HCT116 (cell line): ENCODE results near the gene FKBP4. TPM values are rescaled to one million over a fixed set of nuclear protein-coding genes. Genes with fewer than 3 reads are reported as not detected.

ENCODE experiments used
- ATAC-seq: fragments of 200-7000 bp; cut with Tn5 transposase; 2 replicates; pipeline ENCODE4 v1.9.1; 2020; ENCODE audit warnings: mild to moderate bottlenecking, moderate library complexity
- BruUV-seq: library from RNA; stranded (reverse); fragments of 400-500 nt; replicated peaks from 2 replicates; lab custom pipeline; 2021; lab: Mats Ljungman, UMichigan
- CTCF ChIA-PET: fragments of 300-600 bp; sonication (Branson Sonifier 250); formaldehyde crosslinking; loops from one replicate; lab custom pipeline; 2021; ENCODE audit warnings: antibody characterized with exemption; lab: Charles Lee
- POLR2A ChIA-PET: fragments of 300-600, 350-600 bp; sonication (Branson Sonifier 250); formaldehyde crosslinking; loops from one replicate; lab custom pipeline; 2021; ENCODE audit warnings: antibody characterized with exemption; lab: Charles Lee
- RAD21 ChIA-PET, 2 experiments: fragments of 300-600 bp; sonication (Branson Sonifier 250); formaldehyde crosslinking; loops; one replicate each; lab custom pipeline; 2023; ENCODE audit warnings: low total read pairs in 2 of 2; ENCODE audit not compliant: uncharacterized antibody in 2 of 2, unreplicated experiment in 2 of 2, low non-redundant PET in 1 of 2; lab: Charles Lee
- DNase-seq: peaks from one replicate; pipeline ENCODE4 v3.0.0-alpha.2; 2010; ENCODE audit warnings: low read depth, low spot score
- H2AFZ ChIP-seq: fragments of 200-600 bp; shearing (Covaris generic), sonication (generic); 2 replicates; pipeline ENCODE4 v1.6.1; 2017; ENCODE audit warnings: low read depth, mixed run types, mixed read lengths, antibody characterized with exemption, low read length; ENCODE audit not compliant: poor library complexity, severe bottlenecking
- H3K27ac ChIP-seq: 2 replicates; pipeline ENCODE4 v1.5.1; 2012; ENCODE audit warnings: low read depth, low read length
- H3K27me3 ChIP-seq: fragments of 200-600 bp; sonication (generic); 2 replicates; pipeline ENCODE4 v1.6.1; 2016; ENCODE audit warnings: mixed run types, low read length, mixed read lengths; ENCODE audit not compliant: insufficient read depth
- H3K36me3 ChIP-seq, 2 experiments: fragments of 200-500 bp in 1 of 2; fragments of 200-600 bp in 1 of 2; sonication (Bioruptor generic) in 1 of 2; sonication (generic) in 1 of 2; 2 replicates each; pipeline versions ENCODE4 v1.5.1 to v1.6.1; 2014 to 2016; ENCODE audit warnings: low read length in 2 of 2, inconsistent platforms in 1 of 2, mixed read lengths in 1 of 2, mixed run types in 1 of 2; ENCODE audit not compliant: insufficient read depth in 2 of 2, control insufficient read depth in 1 of 2
- H3K4me1 ChIP-seq, 2 experiments: fragments of 200-600 bp in 1 of 2; sonication (generic) in 1 of 2; 2 replicates each; pipeline versions ENCODE4 v1.5.1 to v1.6.1; 2012 to 2017; ENCODE audit warnings: low read length in 2 of 2, inconsistent platforms in 1 of 2, mild to moderate bottlenecking in 1 of 2, mixed read lengths in 1 of 2, mixed run types in 1 of 2, moderate library complexity in 1 of 2; ENCODE audit not compliant: insufficient read depth in 2 of 2, control insufficient read depth in 1 of 2
- H3K4me2 ChIP-seq: fragments of 200-600 bp; sonication (generic); 2 replicates; pipeline ENCODE4 v1.6.1; 2017; ENCODE audit warnings: mixed run types, low read length, mixed read lengths
- H3K4me3 ChIP-seq, 2 experiments: fragments of 200-600 bp in 1 of 2; sonication (generic) in 1 of 2; replicated peaks in 1 of 2; 2 replicates each; pipeline ENCODE4 v1.5.1; 2011 to 2016; ENCODE audit warnings: low read length in 2 of 2, control low read depth in 1 of 2, low read depth in 1 of 2, mild to moderate bottlenecking in 1 of 2, mixed read lengths in 1 of 2, mixed run types in 1 of 2
- H3K79me2 ChIP-seq: fragments of 200-600 bp; sonication (generic); 2 replicates; pipeline ENCODE4 v1.6.1; 2017; ENCODE audit warnings: mild to moderate bottlenecking, mixed run types, low read length, moderate library complexity, mixed read lengths; ENCODE audit not compliant: insufficient read depth
- H3K9ac ChIP-seq: fragments of 200-600 bp; sonication (generic); 2 replicates; pipeline ENCODE4 v1.6.1; 2016; ENCODE audit warnings: low read length, mixed read lengths
- H3K9me2 ChIP-seq: fragments of 200-600 bp; sonication (generic), shearing (Covaris generic); 2 replicates; pipeline ENCODE4 v1.6.1; 2017; ENCODE audit warnings: mixed run types, mild to moderate bottlenecking, moderate library complexity; ENCODE audit not compliant: insufficient read depth
- H3K9me3 ChIP-seq, 2 experiments: fragments of 200-500 bp in 1 of 2; fragments of 200-600 bp in 1 of 2; sonication (Bioruptor generic) in 1 of 2; sonication (generic) in 1 of 2; 2 replicates each; pipeline ENCODE4 v1.6.1; 2014 to 2017; ENCODE audit warnings: low read length in 2 of 2, mixed read lengths in 2 of 2, inconsistent platforms in 1 of 2, low read depth in 1 of 2, mild to moderate bottlenecking in 1 of 2, mixed run types in 1 of 2, moderate library complexity in 1 of 2; ENCODE audit not compliant: control insufficient read depth in 1 of 2, insufficient read depth in 1 of 2
- H4K20me1 ChIP-seq: fragments of 200-600 bp; sonication (generic), shearing (Covaris generic); 2 replicates; pipeline ENCODE4 v1.6.1; 2017; ENCODE audit warnings: mixed run types, mild to moderate bottlenecking, moderate library complexity; ENCODE audit not compliant: insufficient read depth
- ATF3 ChIP-seq: IDR thresholded peaks from 2 replicates; pipeline ENCODE4 v1.6.1; 2012
- CTCF ChIP-seq, 3 experiments: fragments of 200-600 bp in 1 of 3; sonication (generic) in 1 of 3; IDR thresholded peaks in 2 of 3; conservative IDR thresholded peaks in 1 of 3; 2 replicates each; pipeline ENCODE4 v1.5.1; 2012 to 2017; ENCODE audit warnings: low read depth in 2 of 3, low read length in 2 of 3, antibody characterized with exemption in 1 of 3, borderline replicate concordance in 1 of 3, control low read depth in 1 of 3, mild to moderate bottlenecking in 1 of 3, mixed read lengths in 1 of 3, mixed run types in 1 of 3, moderate library complexity in 1 of 3; ENCODE audit not compliant: insufficient read depth in 1 of 3
- ELF1 ChIP-seq: IDR thresholded peaks from 2 replicates; pipeline ENCODE4 v1.6.1; 2012; ENCODE audit warnings: low read depth, borderline replicate concordance
- EZH2 ChIP-seq: fragments of 200-600 bp; sonication (generic); IDR thresholded peaks from 2 replicates; pipeline ENCODE4 v1.6.1; 2017; ENCODE audit warnings: antibody characterized with exemption, mixed run types
- JUND ChIP-seq: IDR thresholded peaks from 2 replicates; pipeline ENCODE4 v1.6.1; 2012
- RAD21 ChIP-seq: IDR thresholded peaks from 2 replicates; pipeline ENCODE4 v1.6.1; 2012; ENCODE audit warnings: low read depth, mild to moderate bottlenecking
- SP1 ChIP-seq: IDR thresholded peaks from 2 replicates; pipeline ENCODE4 v1.6.1; 2012; ENCODE audit warnings: low read depth
- intact Hi-C: fragments of 100-400 bp; cut with micrococcal nuclease; formaldehyde crosslinking; loops from 2 replicates; pipeline ENCODE4 v1.10.0; 2022
- total RNA-seq: library from RNA; stranded (reverse); gene quantifications from one replicate; pipeline ENCODE4 v1.2.1, GENCODE V29; 2021; ENCODE audit not compliant: unreplicated experiment
- TF ChIP-seq, protein P1 (sequence below): IDR thresholded peaks from 2 replicates; pipeline ENCODE4 v1.6.1; 2012; ENCODE audit warnings: low read depth

Gene FKBP4
- total RNA-seq, 1 experiment from 2014 or later, result 178 TPM

DNA sequence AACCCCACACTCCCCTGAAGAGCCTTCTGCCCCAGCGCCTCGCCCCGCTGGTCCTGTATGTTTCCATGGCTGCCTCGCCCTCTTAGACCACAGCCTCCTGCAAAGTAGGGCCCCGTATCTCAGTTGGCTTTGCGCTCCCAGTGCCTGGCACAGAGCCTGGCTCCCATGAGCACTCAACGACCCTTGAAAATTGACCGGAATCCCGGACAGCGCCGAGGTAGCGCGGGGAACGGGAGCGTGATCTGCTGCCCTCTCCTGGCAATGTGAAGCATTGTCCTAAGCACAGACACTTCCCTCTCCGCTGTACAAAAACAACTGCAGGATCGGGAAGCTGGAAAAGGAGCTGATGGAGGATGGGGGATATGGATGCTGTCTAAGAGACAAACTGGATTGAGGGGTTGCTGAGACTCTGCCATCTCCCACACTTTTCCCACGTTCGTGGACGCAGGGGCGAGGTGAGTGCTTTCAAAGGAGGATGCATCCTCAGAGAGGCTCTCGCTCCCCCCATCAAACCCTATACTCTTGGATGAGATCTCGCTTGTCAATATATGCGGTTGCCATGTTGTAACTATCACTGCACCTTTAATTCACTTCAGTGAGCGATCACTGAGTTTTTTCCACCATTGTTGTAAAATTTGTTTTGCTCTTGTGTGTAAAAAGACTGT is 10.7 kb upstream of the FKBP4 start:
- Histone ChIP-seq H3K4me3 (peak overlapping the region; percentile 30 to 45), H3K9me3 (no peaks in the 10 kb centered on the region), H2AFZ (peak overlapping the region; percentile 99), H3K9me2 (no peaks in the 10 kb centered on the region), H3K4me1 (peaks cover 0 to 12% of the 10 kb centered on the region in 2 experiments; a peak in 3 of 4 replicates), H3K36me3 (no peaks in the 10 kb centered on the region), H3K27ac (no peak overlapping the region; the same call in 1 of the 2 replicates), H3K9ac (no peak overlapping the region), H3K27me3 (no peaks in the 10 kb centered on the region; the same call in 1 of the 2 replicates), H3K4me2 (peak overlapping the region; percentile 85), H4K20me1 (no peaks in the 10 kb centered on the region), H3K79me2 (no peaks in the 10 kb centered on the region)
- ChIA-PET POLR2A (interaction anchor here (1.4 kb wide), 1 partner anchor 12 kb away, joined by 3 read pairs; no protein-coding TSS in a partner anchor), CTCF (interaction anchor here (0.6 to 3.2 kb wide), 17 partner anchors 8 to 258 kb away, joined by 3 to 30 read pairs (median 5); partner anchors contain the start of genes FKBP4 and ITFG2), RAD21 (interaction anchor here in 1 of 2 experiments (0.7 to 1.4 kb wide), 3 partner anchors 32 to 101 kb away, joined by 3 to 4 read pairs (median 4); no protein-coding TSS in a partner anchor)
- ATAC-seq, result peak; percentile 98
- BruUV-seq, result no TSS peak
- intact Hi-C loops, result loop anchor here (1.0 to 2.0 kb wide), 2 partner anchors 44 to 101 kb away; no protein-coding TSS in a partner anchor
- peak; percentile 73 for TF ChIP-seq RAD21
- TF ChIP-seq CTCF (IDR thresholded peaks at IDR 0.05 in 2 of 3, conservative IDR thresholded peaks at IDR 0.05 in 1 of 3; ENCODE audit: borderline replicate concordance in 1 of 3, insufficient read depth in 1 of 3, low read depth in 2 of 3, low read length in 2 of 3), result peak; percentile 68 to 94 (median 89)
- no peak for TF ChIP-seq ATF3
- DNase-seq, result peak; percentile 23

GRCh38 chr12:2785017-2785416 is 9.8 kb upstream of the FKBP4 start:
- DNase-seq (no peak), ATAC-seq (no peak)
- Histone ChIP-seq H3K4me1 (peaks cover 0 to 12% of the 10 kb centered on the region in 2 experiments; a peak in 3 of 4 replicates), H3K79me2 (no peaks in the 10 kb centered on the region), H3K9me2 (no peaks in the 10 kb centered on the region), H3K36me3 (no peaks in the 10 kb centered on the region), H3K4me3 (no peak overlapping the region), H3K9me3 (no peaks in the 10 kb centered on the region), H3K9ac (no peak overlapping the region), H2AFZ (no peak overlapping the region), H3K27ac (no peak overlapping the region), H3K27me3 (no peaks in the 10 kb centered on the region; the same call in 1 of the 2 replicates), H4K20me1 (no peaks in the 10 kb centered on the region), H3K4me2 (no peak overlapping the region)
- intact Hi-C loops, result loop anchor here (2.0 kb wide), 1 partner anchor 102 kb away; no protein-coding TSS in a partner anchor
- POLR2A ChIA-PET, result no interaction called here
- RAD21 ChIA-PET, result interaction anchor here in 1 of 2 experiments (1.2 kb wide), 1 partner anchor 45 kb away, joined by 4 read pairs; no protein-coding TSS in a partner anchor
- CTCF ChIA-PET, result interaction anchor here (1.1 to 3.2 kb wide), 7 partner anchors 10 to 144 kb away, joined by 3 to 30 read pairs (median 8); partner anchors contain the start of gene FKBP4
- BruUV-seq, result no TSS peak
- TF ChIP-seq, protein P1, sequence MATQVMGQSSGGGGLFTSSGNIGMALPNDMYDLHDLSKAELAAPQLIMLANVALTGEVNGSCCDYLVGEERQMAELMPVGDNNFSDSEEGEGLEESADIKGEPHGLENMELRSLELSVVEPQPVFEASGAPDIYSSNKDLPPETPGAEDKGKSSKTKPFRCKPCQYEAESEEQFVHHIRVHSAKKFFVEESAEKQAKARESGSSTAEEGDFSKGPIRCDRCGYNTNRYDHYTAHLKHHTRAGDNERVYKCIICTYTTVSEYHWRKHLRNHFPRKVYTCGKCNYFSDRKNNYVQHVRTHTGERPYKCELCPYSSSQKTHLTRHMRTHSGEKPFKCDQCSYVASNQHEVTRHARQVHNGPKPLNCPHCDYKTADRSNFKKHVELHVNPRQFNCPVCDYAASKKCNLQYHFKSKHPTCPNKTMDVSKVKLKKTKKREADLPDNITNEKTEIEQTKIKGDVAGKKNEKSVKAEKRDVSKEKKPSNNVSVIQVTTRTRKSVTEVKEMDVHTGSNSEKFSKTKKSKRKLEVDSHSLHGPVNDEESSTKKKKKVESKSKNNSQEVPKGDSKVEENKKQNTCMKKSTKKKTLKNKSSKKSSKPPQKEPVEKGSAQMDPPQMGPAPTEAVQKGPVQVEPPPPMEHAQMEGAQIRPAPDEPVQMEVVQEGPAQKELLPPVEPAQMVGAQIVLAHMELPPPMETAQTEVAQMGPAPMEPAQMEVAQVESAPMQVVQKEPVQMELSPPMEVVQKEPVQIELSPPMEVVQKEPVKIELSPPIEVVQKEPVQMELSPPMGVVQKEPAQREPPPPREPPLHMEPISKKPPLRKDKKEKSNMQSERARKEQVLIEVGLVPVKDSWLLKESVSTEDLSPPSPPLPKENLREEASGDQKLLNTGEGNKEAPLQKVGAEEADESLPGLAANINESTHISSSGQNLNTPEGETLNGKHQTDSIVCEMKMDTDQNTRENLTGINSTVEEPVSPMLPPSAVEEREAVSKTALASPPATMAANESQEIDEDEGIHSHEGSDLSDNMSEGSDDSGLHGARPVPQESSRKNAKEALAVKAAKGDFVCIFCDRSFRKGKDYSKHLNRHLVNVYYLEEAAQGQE, result no peak
- TF ChIP-seq CTCF (IDR thresholded peaks at IDR 0.05 in 2 of 3, conservative IDR thresholded peaks at IDR 0.05 in 1 of 3; ENCODE audit: borderline replicate concordance in 1 of 3, insufficient read depth in 1 of 3, low read depth in 2 of 3, low read length in 2 of 3) (no peak), EZH2 (no peak), SP1 (no peak), ELF1 (no peak), JUND (no peak)
